ENCODE results near the gene GABRG3.

DNA sequence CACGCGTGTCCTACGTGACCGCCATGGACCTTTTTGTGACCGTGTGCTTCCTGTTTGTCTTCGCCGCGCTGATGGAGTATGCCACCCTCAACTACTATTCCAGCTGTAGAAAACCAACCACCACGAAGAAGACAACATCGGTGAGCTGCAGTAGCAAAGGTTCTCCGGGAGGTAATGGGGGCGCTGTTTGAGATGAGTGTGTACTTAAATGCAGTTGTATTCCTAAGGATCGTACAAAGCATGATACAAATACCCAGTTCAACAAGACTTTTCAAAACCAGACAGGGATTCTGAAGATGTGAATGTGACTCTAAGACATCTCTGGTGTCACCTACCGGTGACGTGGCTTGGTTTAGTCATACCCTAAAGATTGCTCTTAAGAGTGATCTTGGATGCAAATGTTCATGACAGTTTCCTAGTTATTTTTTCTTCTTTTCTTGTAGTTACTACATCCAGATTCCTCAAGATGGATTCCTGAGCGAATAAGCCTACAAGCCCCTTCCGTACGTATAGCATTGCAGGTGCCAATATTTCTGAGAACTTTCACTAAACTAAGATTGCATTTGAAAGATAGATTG lies 556.6 kb downstream of the GABRG3 start:
- TF ChIP-seq ZC3H10 (CRISPR knock-in tag; IDR thresholded peaks at IDR 0.05) (no peak), RARB (CRISPR knock-in tag; IDR thresholded peaks at IDR 0.05) (no peak), TCF4 (CRISPR knock-in tag; IDR thresholded peaks at IDR 0.05; ENCODE audit: borderline replicate concordance) (no peak), PPARA (CRISPR knock-in tag; IDR thresholded peaks at IDR 0.05; ENCODE audit: borderline replicate concordance) (no peak)

Data from SK-N-SH treated with all-trans-retinoic acid at 6 μM for 48 hours (cell line).